ENCODE results near the gene PFKL.

The PFKL gene

DNA sequence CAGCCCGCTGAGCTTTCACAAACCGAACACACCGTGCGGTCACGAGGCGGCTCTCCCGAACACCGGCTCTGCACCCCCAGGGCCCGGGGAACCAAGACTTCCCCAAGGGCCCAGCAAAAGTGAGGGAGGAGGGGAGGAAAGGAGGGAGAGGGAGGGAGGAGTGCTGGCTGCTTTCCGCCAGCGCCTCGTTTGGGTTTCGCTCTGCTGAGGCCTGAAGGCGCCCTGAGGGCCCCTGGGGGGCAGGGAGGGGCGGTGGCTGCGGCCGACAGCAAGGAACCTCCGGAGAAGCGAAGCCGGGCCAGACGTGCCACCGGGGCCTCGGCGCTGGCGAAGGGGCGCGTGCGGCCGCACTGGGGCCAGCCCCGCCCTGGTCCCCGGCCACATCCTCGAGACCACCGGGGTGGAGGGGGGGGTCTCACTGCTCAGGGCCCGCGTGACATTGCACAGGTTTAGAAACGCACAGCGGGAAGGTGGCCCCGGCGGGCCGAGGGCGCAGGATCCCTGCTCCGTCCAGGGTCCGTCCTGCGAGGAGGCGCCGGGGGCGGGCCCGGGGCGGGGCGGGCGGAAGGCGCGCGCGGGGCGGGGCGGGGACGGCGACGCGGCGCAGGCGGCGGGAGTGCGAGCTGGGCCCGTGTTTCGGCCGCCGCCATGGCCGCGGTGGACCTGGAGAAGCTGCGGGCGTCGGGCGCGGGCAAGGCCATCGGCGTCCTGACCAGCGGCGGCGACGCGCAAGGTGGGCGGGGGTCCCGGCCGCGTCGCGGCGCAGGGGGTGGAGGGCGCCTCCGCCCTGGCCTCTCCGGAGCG, at the start of gene PFKL:
TSS of gene PFKL (plus strand) at position 596 of the 804 bp plus-strand sequence. CDS start at position 649, 53 bp downstream.
- in situ Hi-C loops (cut with MboI; ENCODE audit: low sequenced_read_pairs), result no loop called here

DNA sequence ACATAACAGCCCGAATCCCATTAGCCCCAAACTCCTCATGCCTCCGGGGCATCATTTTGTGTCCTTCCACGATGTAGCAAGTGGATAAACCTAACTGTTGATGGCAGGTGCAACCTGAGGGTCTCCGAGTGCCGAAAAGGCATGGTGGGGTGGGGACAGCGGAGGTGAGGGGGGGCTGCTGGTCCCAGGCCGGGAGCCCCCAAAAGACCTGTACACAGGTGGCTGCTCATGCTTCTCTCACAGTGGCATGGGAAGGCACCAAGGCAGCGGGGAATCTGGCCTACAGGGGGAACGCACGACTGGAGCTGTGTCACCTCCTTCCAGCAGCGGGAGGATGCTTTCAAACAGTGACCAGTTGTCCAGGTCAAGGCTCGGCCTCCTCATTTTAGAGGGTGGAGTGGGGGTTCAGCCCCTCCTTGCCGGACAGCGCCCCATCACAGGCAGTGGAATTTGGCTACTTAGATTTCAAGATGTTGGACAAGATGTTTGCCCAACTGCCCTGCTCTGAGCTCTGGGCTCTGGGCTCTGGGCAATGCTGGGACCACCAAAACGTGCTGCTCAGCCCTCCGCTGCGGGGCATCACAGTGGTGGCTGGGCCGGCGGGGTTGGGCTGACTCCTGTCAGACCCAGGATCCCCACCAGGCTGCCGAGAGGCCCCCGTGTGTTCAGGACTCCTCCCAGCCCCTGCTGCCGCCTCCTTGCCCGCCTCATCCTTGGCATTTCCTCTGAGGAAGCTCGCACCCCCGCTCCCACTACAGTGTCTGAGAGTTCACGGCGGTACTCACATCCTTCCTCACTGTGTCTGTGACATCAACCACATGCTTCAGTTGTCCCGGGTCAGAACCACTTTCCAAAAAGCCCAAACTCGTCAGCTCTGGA, 45.8 kb upstream of the PFKL start:
- in situ Hi-C loops (cut with MboI; ENCODE audit: low sequenced_read_pairs), result no loop called here

DNA sequence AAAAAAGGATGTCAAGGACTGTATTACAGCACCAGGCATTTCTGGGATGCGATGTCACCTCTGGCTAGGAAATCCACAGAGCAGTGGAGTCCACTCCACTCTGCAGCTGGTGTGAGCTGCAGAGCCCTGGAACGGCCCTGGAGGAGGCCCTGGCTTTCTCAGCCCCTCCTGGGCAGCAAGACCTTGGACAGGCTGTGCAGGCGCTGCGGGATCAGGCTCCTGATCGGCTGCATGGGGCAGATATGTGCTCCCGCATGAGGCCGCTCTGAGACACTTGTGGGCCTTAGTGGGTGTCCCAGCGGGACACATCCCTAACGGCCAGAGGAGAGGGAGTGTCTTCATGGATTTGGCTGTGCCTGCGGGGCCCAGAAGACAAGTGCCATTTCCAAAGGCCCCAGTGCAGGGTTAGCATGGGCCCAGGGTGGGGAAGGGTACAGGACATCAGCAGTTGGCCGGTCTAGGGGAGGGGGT, 44.3 kb upstream of the PFKL start:
- in situ Hi-C loops (cut with MboI; ENCODE audit: low sequenced_read_pairs), result no loop called here

DNA sequence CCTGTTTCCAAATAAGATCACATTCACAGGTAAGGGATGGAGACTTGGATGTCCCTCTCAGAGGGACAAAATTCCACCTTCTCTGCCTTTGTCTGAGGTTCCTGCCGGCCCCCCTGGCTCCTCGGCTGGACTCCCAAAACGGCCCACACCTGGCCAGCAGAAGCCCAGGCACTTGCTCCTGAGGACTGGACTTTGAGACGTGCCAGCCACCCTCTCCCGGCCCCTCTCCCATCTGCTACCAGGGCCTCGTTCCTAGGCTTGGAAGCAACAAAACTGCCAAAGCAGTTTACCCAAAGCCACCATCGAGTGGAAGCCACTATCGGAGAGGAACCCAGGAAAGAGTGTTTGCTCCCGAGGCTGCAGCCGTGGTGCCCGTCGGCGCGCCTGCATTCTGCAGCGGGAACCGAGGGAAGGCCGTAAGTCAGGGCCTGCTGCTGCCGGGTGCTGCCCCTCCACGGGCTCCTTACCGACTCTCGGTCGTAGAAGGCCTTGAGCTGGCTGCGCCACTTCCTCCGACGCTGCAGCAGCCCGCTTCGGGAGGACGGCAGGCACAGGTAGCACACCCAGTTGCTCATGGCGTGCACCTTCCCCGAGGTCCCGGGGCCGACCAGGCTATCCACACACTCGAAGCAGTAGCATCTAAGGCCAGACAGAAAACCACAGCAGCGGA, 41.7 kb upstream of the PFKL start:
- in situ Hi-C loops (cut with MboI; ENCODE audit: low sequenced_read_pairs), result no loop called here

DNA sequence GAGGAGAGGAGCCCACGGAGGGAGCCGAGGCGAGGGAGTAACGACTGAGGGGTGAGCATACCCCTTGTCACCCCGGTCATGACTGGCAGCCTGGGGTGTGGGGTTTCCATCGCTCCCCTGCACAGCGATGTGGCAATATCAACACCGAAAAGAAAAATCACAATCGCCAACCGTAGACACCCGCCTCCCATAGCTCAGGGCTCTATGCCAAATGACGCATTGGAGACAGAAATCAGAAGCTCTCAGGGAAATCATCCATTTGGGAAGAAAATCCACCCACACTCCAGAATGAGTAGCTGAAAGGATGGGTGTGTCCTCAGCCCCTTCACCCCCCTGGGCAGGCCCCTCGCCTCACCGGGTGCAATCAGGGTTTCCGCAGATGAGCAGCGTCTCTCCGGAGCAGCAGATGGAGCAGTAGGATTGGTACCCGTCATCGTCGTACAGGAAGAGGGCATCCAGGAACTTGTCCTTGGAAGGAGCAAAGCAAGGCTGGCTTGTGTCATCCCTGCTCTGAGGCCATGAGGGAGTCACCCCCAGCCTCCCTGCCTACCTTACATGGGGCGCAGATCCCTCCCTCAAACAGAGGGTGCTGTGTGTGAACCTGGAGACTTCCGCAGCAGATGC, 40.7 kb upstream of the PFKL start:
- in situ Hi-C loops (cut with MboI; ENCODE audit: low sequenced_read_pairs), result no loop called here

DNA sequence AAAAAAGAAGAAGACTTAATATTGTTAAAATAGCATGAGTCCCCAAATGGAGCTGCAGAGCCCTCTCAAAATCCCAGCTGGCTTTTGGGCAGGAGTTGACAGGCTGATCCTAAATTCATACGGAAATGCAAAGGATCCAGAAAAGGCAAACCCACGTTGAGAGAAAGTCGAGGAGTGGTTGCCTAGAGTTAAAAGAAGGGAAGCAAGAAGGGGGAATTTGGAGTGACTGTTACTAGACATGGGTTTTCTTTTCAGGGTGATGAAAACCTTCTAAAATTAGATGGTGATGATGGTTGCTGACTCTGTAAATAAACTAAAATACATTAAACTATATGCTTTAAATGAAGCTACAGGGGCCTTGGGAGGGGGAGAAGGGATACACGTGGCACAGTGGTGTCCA, 39.8 kb upstream of the PFKL start:
- in situ Hi-C loops (cut with MboI; ENCODE audit: low sequenced_read_pairs), result no loop called here

DNA sequence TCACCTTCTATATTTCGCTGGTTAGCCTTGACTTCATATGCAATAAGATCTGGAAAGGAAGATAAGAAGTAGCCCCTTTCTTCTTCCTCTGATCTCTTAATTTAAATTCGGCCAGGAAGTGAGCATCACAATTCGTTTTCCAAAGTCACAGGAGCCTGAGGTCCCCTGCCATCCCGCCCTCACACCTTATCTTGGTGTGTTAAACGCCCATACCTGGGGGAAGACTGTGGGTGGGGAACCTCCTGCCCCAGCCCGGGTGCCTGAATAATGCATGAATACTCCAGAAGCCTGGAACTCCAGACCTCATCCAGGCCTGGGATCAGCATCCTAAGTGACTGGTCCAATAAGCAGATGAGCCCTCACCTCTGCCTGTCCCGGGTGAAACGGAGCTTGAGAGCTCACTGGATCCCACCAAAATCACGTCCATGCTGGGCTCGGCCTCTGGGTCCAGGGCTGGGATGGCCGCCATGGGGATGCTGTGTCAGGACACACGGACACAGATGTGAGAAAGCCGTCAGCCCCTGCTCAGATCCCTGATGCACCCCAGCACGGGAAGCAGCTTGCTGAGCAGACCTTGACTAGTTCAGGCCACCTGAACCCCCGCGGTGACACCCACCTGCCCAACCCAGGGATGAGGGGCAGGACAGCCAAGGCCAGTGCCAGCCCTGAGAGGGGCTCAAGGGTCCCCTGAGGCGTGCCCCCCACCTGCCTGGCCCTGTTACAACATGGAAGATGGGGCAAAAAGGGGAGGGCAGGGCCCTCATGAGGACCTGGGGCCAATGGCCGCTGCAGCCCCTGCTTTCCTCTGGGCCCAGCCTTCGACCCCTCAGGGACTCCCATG, 38.8 kb upstream of the PFKL start:
- in situ Hi-C loops (cut with MboI; ENCODE audit: low sequenced_read_pairs), result no loop called here

DNA sequence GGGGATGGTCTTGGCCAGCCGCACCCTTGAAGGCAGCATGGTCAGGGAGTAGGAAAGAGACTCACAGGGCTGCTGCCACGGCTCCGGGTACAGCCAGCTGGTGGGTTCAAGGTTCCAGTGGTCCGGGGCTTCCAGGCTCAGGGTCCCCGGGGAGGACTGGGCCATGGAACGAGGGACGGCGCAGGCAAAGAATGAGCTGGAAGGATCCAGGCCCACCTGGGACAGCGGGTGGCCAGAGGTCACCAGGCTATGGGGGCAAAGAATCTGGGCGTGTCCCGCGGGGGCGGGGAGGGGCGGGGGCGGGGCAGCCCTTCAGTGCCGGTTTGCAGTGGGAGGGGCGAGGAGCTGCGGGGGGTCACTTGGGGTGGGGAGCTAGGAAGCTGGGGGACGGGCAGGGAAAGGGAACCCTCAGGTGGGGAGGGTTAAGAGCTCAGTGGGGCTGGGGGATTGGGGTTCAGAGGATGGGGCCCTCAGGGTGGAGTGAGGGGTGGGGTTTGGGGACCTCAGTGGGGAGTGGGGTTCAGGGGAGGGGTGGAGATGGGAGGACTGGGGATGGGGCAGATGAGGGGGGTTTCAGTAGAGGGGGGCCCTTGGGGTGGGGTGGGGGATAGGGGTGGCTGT, 38.1 kb upstream of the PFKL start, which contains the start of gene DNMT3L:
TSS of gene DNMT3L (minus strand) at position 223 of the 621 bp plus-strand sequence. CDS start 638 bp downstream, outside the sequence.
- in situ Hi-C loops (cut with MboI; ENCODE audit: low sequenced_read_pairs), result no loop called here

DNA sequence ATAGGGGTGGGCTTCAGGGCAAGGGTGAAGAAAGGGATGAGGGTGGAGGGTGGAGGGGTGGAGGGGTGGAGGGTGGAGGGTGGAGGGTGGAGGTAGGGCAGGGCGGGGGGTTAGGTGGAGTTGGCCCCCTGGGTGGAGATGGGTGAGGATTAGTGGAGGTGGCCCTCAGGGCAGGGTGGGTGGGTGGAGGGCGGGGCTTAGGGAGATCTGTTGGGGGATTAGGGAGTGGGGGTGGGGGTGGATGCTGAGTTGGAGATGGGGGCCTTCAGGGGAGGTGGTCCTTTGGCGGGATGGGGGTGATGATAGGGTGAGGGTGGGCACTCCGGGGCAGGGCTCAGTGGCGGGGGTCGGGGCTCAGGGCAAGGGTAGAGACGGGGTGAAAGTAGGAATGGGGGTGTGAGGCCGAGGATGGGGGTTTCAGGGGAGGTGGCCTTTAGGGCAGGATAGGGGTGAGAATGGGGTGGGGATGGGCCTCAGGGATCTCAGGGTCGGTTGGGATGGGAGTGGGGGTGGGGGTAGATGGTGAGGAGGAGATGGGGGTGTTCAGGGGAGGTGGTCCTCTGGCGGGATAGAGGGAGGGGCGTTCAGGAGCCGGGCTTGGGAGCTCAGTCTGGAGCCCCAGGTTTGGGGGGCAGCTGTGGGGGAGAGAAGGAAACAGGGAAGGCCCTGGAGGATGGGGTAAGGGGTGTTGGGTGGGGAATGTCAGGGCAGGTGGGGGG, 37.4 kb upstream of the PFKL start:
- in situ Hi-C loops (cut with MboI; ENCODE audit: low sequenced_read_pairs), result no loop called here

DNA sequence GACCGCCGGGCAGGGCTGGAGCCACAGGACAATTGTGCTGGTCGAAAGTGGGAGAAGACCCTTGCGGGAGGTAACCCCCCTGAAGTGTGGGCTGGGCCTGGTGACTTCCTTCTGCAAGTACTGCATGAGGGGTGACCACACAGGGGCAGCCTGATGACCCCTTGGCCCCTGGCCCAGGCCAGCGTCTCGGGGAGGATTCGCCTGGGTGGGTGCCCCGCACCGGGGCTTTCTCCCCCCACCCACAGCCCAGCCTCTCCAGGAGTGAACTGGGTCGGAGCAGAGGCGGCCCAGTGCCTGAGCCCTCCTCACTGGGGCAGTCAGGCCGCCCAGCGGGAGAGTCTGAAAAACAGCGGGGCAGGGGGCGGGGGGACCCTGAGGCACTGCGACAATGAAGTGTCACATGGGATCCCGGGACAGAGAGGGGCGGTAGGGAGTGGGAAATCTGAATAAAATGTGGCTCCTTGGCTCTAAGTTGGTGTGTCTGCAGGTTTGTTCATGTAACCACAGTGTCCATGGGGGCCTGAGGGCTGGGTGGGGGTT, 36.6 kb upstream of the PFKL start:
- in situ Hi-C loops (cut with MboI; ENCODE audit: low sequenced_read_pairs), result no loop called here

DNA sequence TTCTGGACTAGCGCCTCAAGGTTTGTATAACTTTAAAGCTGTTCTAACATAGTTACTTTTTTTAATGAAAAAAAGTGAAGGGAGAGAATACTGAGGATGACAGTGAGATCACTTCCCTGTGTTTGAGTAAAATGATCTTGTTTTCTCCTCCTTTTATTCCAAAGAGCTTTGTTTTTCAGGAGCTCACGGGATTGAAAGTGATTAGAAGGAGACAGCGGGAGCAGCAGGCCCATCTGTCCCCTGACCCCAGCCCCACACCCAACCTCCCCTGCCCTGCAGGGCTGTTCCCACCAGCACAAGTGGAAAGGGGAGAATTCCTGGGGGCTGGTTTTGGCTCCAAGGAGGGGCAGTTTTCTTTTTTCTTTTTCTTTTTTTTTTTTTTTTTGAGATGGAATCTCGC, 36.1 kb upstream of the PFKL start:
- in situ Hi-C loops (cut with MboI; ENCODE audit: low sequenced_read_pairs), result no loop called here

DNA sequence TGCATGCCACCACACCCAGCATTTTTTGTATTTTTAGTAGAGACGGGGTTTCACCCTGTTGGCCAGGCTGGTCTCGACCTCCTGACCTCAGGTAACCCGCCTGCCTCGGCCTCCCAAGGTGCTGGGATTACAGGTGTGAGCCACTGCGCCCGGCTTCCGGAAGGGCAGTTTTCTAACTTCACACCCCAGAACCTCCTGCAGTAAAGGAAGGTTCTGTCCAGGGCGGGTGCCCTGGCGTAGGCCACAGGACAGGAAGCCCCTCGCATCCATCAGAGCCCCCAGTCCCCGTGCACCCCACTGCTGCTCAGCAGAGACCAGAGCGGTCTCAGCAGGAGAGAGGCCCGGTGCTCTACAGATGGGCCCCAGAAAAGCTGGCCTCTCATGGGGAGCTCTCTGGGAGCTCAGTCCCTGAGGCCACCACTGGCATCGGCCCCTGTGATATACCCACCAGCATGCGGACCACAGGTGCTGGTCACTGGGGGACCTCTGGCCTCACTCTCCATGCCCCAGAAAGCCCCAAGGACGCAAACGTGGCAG, 34.1 kb upstream of the PFKL start:
- in situ Hi-C loops (cut with MboI; ENCODE audit: low sequenced_read_pairs), result no loop called here

DNA sequence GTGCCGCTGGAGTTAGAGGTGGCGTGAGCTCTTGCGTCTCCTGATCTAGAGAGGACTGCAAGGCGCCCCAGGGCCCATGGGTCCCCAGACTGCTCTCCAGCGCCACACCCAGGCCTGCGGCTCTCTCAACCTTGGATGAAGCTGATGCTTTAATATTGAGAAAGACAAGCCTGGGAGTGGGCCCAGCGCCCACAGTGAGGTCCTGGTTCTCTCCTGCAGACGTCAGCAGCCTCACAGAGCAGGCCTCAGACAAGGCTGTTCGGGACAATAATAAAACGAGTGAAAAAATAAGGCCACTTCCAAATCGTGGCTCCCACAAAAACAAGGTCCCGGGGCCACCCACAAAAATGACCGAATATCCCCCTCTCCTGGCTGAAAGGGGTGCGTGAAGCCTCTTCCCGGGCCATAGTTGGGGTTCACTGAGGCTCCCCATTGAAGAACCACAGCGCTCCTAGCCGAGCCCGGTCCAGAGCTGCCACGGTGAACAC, 32.2 kb upstream of the PFKL start:
- in situ Hi-C loops (cut with MboI; ENCODE audit: low sequenced_read_pairs), result no loop called here

DNA sequence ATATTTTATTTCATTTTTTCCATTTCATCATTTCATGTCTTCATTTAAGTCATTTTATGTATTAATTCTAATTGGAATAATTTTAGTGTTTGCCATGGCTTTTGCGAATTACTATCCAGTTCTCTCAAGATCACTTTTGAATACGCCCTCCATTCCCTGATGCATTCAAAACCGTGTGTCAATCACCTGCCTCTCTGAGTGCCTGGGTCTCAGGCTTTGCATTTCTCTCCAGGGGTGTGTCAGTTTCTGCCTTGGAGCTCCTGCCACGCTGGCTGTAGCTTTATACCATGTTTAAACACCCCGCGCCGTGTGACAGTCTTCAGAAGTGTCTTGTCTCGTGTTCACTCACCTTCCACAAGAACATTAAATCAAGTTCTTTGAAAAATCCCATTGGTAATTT, 30.8 kb upstream of the PFKL start:
- in situ Hi-C loops (cut with MboI; ENCODE audit: low sequenced_read_pairs), result no loop called here

DNA sequence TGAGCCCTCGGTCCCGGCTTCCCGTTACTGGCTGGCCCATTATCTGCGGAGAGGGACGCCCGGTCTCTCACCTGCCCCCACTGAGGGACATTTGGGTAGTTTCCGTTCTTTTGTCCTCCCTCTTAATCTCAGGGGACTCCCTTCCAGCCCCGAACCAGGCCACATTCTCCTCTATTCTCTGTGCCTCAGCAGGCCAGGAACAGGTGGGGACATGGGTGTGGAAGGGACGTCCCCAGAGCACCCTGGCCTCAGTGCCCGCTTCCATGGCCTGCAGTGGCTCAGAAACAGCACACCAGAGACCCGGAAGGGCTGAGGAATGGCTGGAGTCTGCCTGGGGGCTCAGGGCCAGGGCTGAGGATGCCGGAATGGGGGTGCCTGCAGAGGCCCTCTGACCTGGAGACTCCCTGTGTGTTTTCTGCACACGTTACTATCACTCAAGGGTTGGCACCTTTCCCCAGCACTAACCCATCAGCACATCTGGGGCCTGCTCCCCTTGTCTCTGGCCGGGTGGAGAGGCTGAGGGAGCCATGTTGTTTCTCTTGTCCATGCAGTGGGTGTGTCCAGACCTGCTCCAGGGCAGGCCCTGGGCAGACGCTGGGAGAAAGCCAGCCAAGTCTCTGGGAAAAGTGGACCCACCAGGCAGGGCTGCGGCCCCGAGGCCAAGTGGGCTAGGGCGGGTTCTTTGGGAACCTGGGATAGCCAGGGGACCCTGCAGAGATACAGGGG, 28.1 kb upstream of the PFKL start:
- in situ Hi-C loops (cut with MboI; ENCODE audit: low sequenced_read_pairs), result no loop called here

DNA sequence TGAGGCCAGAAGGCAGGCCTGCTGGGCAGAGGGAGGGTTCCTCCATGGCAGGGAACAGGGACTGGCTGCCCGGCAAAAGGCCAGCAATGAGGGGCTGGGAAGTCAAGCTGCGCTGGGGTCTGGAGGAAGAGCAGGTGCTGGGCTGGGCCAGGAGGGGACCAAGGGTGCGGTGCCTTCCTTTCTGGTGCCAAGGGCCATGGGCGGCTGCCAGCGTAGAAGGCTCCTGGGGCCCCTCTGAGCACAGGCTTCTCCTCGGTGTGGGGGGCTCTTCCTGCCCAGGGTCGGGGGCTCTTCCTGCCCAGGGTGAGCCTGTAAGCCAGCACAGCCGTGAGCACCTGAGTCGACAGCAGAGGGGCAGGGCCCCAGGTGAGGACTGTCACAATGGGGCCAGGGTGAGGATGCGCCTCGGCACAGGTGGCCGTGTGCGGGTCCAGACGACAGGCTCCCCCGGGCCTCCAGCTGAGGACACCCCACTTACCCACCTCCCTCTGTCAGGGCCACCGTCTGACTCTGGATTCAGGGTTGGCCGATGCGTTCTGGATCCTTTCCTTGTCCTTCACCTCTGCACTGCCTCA, 27.5 kb upstream of the PFKL start:
- in situ Hi-C loops (cut with MboI; ENCODE audit: low sequenced_read_pairs), result no loop called here

DNA sequence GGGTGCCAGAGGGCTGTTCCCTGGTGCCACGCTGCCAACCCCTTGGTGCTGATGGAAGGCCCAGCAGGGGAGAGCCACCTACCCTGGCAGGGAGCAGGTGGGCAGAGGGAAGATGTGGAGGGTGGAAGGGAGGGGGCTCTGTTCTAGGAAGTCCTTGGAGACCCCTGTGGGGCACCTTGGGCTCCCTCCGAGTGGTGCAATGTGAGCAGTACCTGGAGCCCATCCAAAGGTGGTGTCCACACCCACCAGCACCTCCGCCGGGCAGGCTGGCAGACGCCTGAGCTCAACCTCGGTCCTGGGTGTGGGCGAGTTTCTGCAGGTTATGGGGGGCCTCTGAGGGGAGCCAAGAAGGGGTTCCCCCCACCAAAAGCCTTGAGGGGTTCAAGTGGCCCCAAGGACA, 26.8 kb upstream of the PFKL start:
- in situ Hi-C loops (cut with MboI; ENCODE audit: low sequenced_read_pairs), result no loop called here
